ENCODE results near the gene SIK3.

SIK3 gene

DNA sequence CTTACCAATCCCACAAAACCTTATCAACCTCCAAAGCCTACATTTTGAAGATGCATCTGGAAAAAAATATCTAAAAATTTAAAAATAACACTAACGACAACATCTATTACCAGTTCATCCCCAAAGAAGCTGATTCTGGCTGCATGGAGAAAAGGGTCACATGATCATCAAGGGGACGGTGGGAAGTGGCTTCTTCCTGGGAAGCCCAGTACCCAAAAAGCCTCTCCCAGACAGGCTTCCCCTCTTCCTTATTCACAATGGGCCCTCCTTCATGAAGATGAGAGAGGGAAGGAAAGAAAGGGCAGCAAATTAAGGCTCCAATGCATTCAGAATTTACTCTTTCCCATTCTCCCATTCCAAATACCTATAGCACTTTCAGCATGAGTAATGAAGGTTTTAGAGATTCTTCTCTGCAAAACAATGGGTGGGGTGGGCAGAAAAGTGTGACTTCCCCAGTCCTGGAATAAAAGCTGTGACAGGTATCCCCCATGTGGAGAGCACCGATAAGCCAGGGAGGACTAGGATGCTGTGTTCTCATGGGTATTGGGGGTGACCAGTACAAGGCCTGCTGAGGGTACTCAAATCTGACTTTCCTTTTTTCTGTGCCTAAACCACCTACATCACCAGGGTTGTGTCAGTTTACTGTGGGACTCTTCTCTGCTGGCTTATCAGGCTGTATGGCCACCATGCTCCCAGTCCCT, 88.2 kb downstream of the SIK3 start:
- DNase-seq (ENCODE audit: low spot score) = no peak

DNA sequence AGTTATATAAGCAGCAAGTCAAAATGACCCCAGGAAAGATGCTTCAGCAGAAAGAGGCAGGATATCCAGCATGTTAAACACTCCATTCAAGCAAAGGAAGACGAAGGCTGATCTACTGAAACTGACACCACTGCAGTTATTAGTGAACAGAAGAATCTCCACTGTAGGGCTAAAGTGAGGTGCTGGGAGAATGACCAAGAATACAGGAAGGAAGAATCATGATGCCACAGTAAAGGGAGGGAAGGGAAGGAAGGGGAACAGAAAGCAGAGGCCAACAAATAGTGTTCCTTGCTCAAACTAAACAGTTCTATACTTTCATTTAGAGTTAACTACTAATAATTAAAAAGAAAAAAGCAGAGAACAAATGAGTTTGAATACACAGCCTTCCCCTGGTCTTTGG, 92.5 kb downstream of the SIK3 start:
- no peak for DNase-seq (ENCODE audit: low spot score)

DNA sequence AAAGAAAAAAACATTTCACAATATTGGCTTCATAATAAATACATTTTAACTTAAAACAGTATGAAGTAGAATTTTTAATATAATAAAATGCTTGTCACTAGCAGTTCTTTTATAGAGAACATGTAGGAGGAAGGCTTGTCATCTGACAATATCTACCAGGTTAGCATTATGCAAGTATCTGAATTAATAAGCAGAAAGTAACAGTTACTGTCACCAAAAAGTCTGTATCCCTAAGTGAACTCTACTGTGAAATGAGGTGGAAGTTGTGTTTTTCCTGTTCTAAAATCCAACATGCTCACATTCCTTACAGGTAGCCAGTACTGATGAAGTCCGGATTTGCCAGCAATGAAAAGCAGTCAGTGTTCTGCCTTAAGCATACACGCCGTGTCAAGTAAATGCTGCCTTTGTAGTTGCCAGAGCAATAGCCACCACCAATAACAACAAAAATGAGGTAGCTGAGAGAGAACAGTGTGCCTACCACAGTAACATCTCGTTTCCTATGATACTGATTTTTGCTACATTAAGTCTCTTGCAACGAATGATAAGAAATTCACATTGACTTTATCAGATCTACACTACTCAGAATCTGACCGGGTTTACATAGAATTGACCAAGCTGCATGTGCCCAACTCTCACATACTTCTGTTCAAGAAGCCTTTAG, 95.5 kb downstream of the SIK3 start:
- no peak for DNase-seq (ENCODE audit: low spot score)

DNA sequence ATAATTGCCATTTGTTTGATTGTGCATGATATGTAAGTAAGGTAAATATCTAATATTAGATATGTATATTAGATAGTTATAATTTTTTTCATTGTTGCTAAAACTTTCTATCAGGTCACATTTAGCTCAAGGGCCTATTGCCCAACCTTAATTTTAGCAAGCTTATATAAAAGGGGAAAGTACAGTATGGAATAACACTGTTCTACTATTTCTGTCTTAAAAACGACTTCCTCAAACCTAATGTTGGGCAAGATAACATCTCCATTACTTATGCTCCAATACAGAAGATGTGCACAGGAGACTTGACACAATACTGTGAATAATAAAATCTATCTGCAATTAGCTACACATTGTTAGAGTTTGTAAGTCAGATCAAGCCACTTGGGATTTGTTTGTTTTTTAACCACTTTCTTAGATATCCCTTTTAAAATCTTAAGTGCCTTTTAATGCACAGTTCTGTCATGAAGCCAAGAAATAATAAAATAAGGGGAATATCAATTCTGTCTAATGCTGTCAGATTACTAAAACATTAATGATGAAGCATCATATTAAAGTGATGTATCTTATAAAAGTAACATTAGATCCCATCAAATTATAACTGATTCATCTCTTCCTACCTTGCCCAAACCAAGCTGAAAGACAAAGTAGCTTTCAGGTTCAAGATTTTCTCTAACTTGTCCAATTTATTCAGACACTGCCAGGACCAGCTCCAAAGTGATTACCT, 98.1 kb downstream of the SIK3 start:
- DNase-seq (ENCODE audit: low spot score) = no peak

DNA sequence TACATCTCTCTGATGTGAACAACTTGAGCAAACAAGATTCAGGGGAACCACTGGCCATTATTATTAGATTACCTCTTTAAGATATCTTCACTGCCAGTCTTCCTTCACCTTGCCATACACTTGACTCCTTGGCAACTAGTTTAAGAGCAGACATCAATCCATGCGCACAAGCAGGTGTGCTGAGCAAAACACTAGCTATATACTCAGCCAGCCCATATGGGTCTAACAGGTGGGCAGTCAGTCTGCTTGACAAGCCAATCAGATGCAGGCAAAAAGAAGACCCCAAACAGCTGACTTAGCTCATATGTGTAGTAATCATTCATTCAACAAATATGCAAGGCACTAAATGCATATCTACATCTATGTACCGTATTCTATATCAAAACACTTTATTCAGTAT, 101.2 kb downstream of the SIK3 start:
- DNase-seq (ENCODE audit: low spot score) = no peak

DNA sequence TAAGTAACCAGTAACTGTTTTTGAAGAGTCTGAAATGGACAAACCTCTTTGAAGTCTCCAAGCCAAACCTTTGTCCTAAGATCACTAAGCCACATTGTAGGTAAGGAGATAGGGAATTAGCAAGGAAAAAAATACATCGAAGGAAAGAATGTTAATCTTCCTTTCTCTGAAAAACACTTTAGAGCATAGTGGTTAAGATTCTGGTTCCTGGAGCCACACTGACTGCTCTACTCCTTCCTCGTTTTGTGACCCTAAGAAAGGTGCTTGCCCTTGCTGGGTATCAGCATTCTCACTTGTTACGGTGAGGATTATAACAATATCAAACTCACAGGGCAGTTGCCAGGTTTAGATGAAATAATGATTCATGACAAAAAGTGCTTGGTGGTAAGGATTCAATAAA, 104.0 kb downstream of the SIK3 start:
- no peak for DNase-seq (ENCODE audit: low spot score)

DNA sequence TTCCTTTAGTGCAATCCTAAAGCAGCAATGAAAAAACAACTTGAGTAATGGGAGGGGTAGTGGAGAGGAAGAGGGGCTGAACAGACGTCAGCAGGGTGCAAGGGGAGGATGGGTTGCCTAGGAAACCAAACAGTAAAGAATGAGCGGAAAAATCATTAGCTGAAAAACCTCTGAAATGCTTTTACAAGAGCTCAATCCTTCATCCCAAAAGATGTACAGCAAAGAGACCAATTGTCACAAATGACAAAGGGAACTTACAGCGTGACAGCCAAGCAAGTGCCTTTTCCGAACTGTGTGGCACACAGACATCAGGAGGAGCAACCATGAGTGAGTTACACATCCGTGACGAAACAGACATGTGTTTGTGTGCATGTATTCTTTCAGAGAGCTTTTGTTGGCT, 104.6 kb downstream of the SIK3 start:
- DNase-seq (ENCODE audit: low spot score) = no peak

DNA sequence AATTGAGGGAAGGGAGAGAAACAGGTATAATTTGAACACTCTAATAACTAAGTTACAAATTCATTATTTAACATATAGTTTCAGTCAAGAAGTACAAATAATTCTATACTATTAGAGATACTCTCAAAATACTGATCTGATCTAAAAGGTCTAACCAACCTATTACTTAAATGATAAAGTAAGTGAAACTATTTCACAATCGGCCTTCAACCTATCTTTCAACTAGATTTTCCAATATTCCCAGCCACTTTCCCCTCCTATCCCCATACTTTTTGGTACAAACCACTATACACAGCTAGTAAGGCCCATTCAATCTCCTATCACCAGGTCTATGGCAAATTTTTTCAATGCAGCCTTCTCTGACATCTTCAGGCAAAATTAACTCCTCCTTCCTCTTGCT, 106.7 kb downstream of the SIK3 start:
- no peak for DNase-seq (ENCODE audit: low spot score)

DNA sequence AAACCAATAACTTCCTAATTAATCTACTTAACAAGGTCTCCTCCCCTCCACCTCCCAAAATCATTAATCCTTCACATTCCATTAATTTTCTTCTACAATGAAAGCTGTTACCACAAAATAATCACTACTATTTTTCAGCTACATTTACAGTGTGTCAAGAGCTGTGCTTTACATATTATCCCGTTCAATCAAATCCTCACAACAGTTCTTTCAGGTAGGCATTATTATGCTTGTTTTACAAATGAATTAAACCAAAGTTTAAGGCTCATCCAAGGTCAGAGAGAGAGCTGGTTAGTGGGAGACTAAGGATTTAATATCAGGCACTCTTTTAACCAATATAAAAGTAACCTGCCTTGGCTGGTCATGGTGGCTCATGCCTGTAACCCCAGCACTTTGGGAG, 107.4 kb downstream of the SIK3 start:
- no peak for DNase-seq (ENCODE audit: low spot score)

DNA sequence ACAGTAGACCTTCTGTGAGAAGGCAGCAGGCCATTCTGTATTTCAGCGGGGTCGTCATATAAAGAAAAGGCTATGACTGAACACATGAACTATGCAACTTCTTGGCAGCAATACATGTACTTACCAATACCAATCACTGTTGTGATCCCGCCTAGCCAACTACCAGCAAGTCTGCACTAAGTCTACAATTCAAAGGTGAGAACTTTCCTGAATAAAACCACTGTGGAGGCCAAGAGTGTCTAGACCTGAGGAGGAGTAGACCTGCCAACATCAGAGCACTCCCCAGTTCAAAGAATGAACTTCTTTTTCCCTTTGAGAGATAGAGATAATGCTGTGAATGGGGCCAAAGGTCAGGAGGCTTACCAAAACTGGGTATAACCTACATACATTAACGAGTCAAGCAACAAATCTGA, 108.2 kb downstream of the SIK3 start:
- DNase-seq (ENCODE audit: low spot score) = peak; percentile 22

DNA sequence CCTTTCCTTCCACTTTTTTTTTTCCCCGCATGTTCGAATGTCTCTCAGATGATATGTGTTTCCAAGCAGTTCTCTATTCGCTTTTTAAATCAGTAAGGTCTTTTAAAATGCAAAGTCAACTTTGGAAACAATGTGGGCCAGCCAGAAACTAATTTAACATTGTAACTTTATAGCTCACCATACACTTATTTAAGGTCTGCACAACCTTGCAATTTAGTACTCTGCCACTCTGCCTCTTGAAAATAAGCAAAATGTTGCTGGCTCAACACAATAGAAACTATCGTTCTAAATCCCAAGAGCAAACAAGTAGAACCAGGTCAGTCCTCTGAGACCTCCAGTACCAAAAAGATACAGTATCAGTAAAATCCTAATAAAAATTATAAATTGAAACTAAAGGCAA, 109.0 kb downstream of the SIK3 start:
- no peak for DNase-seq (ENCODE audit: low spot score)

DNA sequence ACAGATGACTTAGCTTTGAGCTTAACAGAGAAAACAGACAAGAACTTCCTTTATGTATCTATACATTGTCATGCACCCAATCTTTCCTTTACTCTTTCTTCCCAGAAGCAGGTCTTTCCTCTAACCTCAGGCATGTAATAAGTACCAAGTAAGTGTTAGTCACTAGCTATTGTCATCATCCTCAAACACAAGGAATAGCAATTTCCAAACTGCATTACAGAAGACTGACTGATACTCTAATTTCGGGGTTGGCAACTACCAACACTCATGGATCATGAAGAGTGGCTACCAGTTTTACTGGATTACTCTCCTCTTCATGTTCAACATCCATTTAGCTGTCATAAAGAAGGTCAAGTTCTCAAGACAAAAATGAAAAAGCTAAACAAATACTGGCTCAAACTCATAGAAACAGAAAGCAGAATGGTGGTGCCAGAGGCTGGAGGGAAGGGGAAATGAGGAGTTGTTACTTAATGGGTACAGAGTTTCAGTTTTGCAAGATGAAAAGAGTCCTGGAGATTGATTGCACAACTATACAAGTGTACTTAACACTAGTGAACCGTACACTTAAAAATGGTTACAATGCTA, 111.6 kb downstream of the SIK3 start:
- DNase-seq (ENCODE audit: low spot score) = no peak

DNA sequence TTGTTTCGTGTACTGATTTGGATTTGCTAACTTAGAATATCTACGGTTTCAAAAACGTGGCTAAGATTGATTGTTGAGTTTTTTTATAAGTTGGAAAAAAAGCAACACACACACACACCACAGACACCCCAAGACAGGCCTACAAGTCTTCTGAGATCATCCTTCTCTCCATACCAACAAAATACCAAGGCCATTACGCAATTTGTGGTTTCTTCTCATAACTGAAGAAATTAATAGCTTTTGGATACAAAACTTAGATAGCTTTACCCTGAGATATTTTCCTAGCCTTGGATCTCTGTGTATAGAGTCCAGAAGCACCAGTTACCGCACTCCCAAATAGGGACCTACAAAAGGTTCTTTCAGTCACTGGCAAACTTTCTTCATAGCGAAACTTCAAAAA, 113.6 kb downstream of the SIK3 start:
- DNase-seq (ENCODE audit: low spot score) = no peak

DNA sequence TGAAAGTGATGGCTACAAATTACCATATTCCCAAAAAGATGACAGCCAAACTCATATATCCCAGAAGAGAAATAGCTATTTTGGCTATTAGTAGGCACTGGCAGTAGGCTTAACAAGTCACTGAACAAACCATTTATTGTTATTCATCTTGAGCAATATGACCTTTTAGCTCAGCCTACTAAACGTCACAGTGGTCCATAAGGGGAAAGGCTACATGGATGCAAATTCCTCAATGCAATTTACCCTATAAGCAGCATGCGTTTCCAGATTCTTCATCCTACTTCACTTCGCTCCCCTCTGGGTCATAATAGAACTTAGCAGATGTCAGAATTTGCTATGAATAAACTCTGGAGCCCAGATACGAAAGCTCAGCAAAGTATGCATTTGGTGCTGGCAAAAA, 114.0 kb downstream of the SIK3 start:
- no peak for DNase-seq (ENCODE audit: low spot score)

DNA sequence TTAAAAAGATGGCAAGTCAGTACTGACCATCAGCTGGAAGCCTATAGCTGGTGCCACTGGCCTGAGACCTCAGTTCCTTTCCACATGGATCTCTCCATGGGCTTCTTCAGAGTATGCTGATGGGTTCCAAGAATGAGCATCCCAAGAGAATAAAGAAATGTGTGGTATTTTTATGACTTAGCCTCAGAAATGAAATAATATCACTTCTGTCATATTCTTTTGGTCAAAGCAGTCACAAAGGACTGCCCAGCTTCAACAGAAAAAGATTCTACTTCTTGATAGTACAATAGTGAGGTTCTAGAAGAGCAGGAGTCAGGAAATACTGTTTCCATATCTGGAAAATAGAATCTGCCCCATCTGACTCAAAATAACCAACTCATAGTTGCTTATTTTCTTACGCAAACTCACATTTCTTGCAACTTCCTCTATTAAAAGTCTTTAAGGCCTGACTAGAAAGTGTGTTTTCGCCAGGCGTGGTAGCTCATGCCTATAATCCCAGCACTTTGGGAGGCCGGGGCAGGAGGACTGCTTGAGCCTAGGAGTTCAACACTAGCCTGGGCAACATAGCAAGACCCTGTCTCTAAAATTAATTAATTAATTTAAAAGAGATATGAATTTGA, 116.9 kb downstream of the SIK3 start:
- no peak for DNase-seq (ENCODE audit: low spot score)

DNA sequence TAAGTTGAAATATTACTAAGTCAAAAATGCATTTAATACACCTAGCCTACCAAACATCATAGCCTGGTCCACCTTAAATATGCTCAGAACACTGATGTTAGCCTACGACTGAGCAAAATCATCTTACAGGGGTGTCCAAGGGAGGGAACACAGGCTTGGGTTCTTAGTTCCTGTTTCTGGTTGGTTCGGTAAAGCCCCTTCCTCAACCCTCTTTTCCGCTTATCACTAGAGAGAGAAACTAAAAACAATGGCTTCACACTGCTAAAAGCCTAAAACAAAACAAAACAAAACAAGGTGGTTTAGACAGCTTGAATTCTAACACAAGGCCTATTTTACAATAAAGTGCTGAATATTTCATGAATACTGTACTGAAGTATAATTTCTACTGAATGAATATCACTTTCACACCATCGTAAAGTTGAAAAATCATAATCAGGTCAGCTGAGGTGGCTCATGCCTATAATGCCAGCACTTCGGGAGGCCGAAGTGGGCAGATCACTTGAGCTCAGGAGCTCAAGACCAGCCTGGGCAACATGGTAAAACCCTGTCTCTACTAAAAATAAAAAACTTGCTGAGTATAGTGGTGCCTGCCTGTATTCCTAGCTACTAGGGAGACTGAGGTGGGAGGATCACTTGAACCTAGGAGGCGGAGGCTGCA, 118.0 kb downstream of the SIK3 start:
- DNase-seq (ENCODE audit: low spot score) = no peak

DNA sequence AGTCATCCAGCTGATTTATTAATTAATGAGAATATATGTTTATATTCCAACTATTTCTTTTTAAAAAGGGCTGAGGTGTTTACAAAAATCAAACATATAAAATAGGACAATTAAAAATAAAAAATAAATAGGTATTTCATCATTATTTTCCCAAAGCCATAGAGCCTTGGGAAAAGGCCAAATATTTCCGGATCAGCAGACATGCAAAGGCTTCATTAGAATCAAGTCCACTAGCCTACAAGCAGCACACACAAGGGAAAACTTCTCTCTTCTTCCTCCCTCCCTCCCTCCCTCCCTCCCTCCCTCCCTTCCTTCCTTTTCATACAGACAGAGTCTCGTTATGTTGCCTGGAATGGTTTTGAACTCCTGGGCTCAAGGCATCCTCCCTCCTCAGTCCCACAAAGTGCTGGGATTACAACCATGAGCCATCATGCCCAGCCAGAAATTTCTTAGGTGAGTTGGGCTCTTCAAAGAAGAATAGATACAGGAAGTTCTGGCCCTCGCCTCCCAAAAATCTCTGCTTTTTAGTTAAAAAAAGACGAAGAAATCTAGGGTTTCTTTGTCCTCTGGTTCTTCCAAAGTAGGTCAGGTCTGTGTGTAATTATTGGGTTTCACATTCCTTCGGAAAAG, 121.2 kb downstream of the SIK3 start:
- no peak for DNase-seq (ENCODE audit: low spot score)

DNA sequence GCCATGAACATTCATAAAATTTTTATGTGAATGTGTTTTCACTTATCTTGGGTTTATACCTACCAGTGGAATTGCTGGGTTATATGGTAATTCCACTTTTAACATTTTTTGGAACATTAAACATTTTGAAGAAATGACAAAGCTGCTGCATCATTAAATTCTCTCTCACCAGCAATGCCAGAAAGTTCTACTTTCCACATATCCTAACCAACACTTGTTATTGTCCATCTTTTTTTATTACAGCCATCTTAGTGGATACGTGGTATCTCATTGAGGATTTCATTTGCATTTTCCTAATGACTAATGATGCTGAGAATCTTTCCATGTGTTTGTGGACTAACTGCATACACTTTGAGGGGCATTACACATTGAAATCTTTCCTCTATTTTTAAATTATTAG, 122.6 kb downstream of the SIK3 start:
- no peak for DNase-seq (ENCODE audit: low spot score)

DNA sequence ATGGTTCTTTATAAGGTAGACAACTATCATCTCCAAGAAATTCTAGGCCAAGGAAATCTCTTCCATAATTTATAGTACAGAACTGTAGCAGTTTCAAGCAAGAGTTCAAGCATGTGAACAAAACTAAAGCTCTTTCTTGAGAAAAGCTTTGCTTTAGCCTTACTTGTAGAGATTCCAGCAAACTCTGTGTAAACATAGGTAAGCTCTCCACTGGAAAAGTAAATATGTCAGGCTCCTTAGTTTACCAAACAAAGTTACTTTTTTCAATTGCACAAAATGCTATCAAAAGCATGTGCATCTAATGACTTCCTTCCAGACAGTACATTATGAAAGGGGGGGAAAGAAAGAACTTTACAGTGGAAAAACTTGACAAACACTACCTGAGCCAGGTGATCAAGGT, 125.0 kb downstream of the SIK3 start:
- no peak for DNase-seq (ENCODE audit: low spot score)

DNA sequence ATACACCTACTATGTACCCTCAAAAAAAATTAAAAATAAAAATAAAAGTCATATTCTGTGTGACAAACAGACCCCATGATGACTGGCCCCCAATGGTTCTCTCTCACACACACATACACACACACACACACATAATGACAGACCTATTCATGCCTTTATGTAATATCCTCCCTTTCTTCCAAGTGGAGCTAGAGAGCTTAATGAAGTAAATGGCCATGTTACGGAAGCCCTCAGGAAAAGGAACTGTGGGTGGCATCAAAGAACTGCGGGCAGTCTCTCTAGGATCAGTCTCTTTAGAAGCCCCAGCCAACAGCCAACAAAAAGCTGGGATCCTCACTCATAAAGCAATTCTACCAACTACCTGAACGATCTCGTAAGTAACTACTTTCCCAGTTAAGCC, 125.5 kb downstream of the SIK3 start:
- no peak for DNase-seq (ENCODE audit: low spot score)

DNA sequence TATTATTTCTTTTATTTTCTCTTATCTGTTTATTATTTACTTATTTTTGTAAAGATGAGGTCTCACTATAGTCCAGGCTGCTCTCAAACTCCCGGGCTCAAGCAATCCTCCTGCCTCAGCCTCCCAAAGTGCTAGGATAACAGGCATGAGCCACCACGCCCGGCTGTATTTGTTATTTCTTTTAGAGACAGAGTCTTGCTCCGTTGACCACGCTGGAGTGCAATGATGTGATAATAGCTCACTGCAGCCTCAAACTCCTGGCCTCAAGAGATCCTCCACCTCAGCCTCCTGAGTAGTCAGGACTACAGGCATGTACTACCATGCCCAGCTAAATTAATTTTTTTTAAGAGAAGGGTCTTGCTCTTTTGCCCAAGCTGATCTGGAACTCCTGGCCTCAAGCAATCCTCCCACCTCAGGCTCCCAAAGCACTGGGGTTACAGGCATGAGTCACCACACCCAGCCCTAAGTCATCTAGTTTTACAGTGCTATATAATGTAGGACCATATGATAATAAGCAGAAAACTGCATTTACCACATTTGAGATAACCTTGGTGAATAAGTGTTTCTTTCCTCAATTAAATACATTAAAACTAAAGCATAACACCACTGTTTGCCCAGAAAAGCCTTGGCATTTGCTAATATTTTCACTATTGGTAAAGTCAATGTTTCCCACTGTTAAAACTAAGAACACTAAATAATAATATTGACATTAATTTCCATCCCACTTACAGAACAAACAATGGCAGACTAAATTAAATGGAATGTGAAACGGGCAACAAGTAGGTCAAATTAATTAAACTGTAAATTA, 127.5 kb downstream of the SIK3 start:
- DNase-seq (ENCODE audit: low spot score) = no peak
